ENCODE data around the gene HDAC1. TPM values are rescaled to one million over a fixed set of nuclear protein-coding genes. Genes with fewer than 3 reads are reported as not detected.

Gene HDAC1
- 93.5 and 109 TPM in 2 replicates for total RNA-seq (2016; rRNA removed; fragmentation: Illumina TruSeq; extraction: Trizol)
- 18.6 and 19.6 TPM in 2 replicates for total RNA-seq (2016; cell fraction: cytosol; rRNA removed; fragmentation: Illumina TruSeq; extraction: Trizol; ENCODE audit: low read depth)
- 97.8 and 111 TPM in 2 replicates for total RNA-seq (2016; cell fraction: insoluble cytoplasmic fraction; rRNA removed; fragmentation: Illumina TruSeq; extraction: Trizol)
- 26.5 and 28.5 TPM in 2 replicates for total RNA-seq (2016; cell fraction: membrane; rRNA removed; fragmentation: Illumina TruSeq; extraction: Trizol)
- total RNA-seq (2016; cell fraction: nucleus; rRNA removed; fragmentation: Illumina TruSeq; extraction: Trizol): 69.7 and 73.3 TPM in 2 replicates
- polyA plus RNA-seq (2011; rRNA removed): 189 and 190 TPM in 2 replicates
- polyA plus RNA-seq (2011; cell fraction: cytosol; rRNA removed): 126 and 169 TPM in 2 replicates
- 278 and 321 TPM in 2 replicates for polyA plus RNA-seq (2011; cell fraction: nucleus; rRNA removed)
- polyA plus RNA-seq (2012): 146 and 207 TPM in 2 replicates
- 9.8 and 9.9 TPM in 2 replicates for polyA plus RNA-seq (2016; cell fraction: cytosol; fragmentation: Illumina TruSeq; extraction: Trizol; ENCODE audit: low read depth)
- 105 and 112 TPM in 2 replicates for polyA plus RNA-seq (2016; cell fraction: insoluble cytoplasmic fraction; fragmentation: Illumina TruSeq; extraction: Trizol; ENCODE audit: low read depth)
- polyA plus RNA-seq (2016; cell fraction: membrane; fragmentation: Illumina TruSeq; extraction: Trizol; ENCODE audit: low read depth): 15.6 and 18.2 TPM in 2 replicates
- polyA plus RNA-seq (2016; cell fraction: nucleus; fragmentation: Illumina TruSeq; extraction: Trizol; ENCODE audit: insufficient read depth, low read depth): 128 and 133 TPM in 2 replicates
- polyA minus RNA-seq (2011; rRNA and poly(A)+ RNA removed; ENCODE audit: low replicate concordance): 165 and 166 TPM in 2 replicates
- polyA minus RNA-seq (2011; cell fraction: cytosol; rRNA and poly(A)+ RNA removed): 54.2 and 56.9 TPM in 2 replicates
- 145 and 189 TPM in 2 replicates for polyA minus RNA-seq (2011; cell fraction: nucleus; rRNA and poly(A)+ RNA removed)
- Bru-seq, nascent RNA: percentile 65 among the genes with signal in this experiment
- percentile 84 among the genes with signal in this experiment for BruChase-seq, experiment 1, labeled RNA remaining after a 6-hour chase
- percentile 76 among the genes with signal in this experiment for BruChase-seq, experiment 2, labeled RNA remaining after a 2-hour chase
- long read RNA-seq, experiment 1, transcript HDAC1-201 (14 exons, 2,124 nt): major isoform, 142 of 182 reads
- long read RNA-seq, experiment 1, partial matches to known transcripts: 27 of 182 reads
- long read RNA-seq, experiment 1, other reads (novel, unspliced or antisense): 11 of 182 reads
- long read RNA-seq, experiment 2, transcript HDAC1-201 (14 exons, 2,124 nt): major isoform, 88 of 149 reads
- long read RNA-seq, experiment 2, partial matches to known transcripts: 49 of 149 reads
- long read RNA-seq, experiment 2, other reads (novel, unspliced or antisense): 10 of 149 reads

DNA sequence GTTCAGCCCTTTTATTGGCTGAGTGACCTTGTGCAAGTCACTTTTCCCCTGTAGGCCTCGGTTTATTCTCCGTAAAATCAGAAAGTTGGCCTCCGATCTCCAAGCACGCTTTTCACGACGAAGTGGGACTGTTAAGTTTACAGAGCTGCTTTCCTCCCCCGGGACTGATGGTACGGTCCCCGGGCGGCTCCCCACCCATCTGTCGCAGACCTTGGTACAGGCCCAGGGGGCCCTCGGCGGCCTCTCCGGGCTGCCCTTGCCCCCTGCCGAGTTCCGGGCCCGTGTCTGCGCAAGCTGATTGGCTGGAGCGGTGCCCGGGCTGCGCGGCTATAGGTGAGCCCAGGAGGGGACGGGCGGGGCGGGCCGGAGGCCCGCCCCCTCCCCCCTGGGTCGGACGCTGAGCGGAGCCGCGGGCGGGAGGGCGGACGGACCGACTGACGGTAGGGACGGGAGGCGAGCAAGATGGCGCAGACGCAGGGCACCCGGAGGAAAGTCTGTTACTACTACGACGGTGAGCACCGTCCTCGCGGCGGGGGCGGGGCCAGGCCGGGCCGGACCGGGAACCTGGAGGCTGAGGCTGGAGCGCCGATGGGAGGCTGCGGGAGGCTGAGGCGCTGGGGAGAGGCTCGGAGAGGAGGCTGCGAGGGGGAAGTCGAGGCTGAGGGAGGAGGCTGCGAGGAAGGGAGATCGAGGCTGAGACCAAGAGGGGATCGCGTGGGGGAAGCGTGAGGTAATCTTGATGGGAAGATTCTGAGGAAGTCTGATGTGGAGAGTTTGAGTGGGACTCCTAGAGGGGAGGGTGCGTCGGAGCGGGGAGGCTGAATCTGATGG is at the start of gene HDAC1:
TSS of gene HDAC1 (plus strand) at position 376 of the 831 bp plus-strand sequence. CDS start at position 463, 87 bp downstream.
- DNase-seq (ENCODE audit: low spot score): peak; percentile 93
- no peaks in the 10 kb centered on the region; a peak in 1 of 5 replicates for H3K27me3 ChIP-seq (ENCODE audit: control insufficient read depth in 1 of 2, insufficient read depth in 2 of 2, low read length in 2 of 2)
- ATAC-seq: peak; percentile 98
- peaks cover 64% of the 10 kb centered on the region for H3K4me1 ChIP-seq (ENCODE audit: insufficient read depth, low read length)
- H3K9me3 ChIP-seq (ENCODE audit: low read length): no peaks in the 10 kb centered on the region
- intact Hi-C loops (cut with micrococcal nuclease; ENCODE audit: unreplicated experiment) (no loop called here), in situ Hi-C loops (cut with HindIII; ENCODE audit: extremely low pct_ligation_motif_present, low pct_unique_long_range_greater_than_20kb) (no loop called here)
- H3K79me2 ChIP-seq (ENCODE audit: insufficient read depth, low read length): peaks cover 44% of the 10 kb centered on the region
- peak within 1 kb of the TSS; percentile 91 for H3K9ac ChIP-seq (ENCODE audit: insufficient read depth, low read depth, low read length)
- H4K20me1 ChIP-seq (ENCODE audit: insufficient read depth, low read length): peaks cover 4% of the 10 kb centered on the region; the same call in 1 of the 2 replicates
- no TSS peak for BruUV-seq (replicated peaks)
- peak within 1 kb of the TSS; percentile 94 to 99 (median 98) for H3K4me3 ChIP-seq (replicated peaks in 1 of 3; ENCODE audit: insufficient read depth in 1 of 3, low read depth in 2 of 3, low read length in 3 of 3)
- H2AFZ ChIP-seq (ENCODE audit: low read length): peak within 1 kb of the TSS; percentile 72
- ChIA-PET CTCF (ENCODE audit: low intra/inter-chr PET ratio, low total read pairs) (no interaction called here), POLR2A (interaction anchor here (0.6 to 4.2 kb wide), 30 partner anchors 9 to 278 kb away, joined by 3 to 48 read pairs (median 4); partner anchors contain the start of genes BSDC1, EIF3I, FAM167B and KHDRBS1)
- WGBS (ENCODE audit: low lambda C conversion rate): under 1% methylated on average over 39 of the region's 67 CpGs
- FAIRE-seq: peak; percentile 82
- H3K36me3 ChIP-seq (replicated peaks in 1 of 2; ENCODE audit: control insufficient read depth in 1 of 2, insufficient read depth in 2 of 2, low read length in 2 of 2): peaks cover 0 to 9% of the 10 kb centered on the region in 2 experiments; a peak in 2 of 5 replicates
- H3K27ac ChIP-seq (ENCODE audit: extremely low read length, insufficient read depth, low read length): peak within 1 kb of the TSS; percentile 67
- peak within 1 kb of the TSS; percentile 83 for H3K4me2 ChIP-seq (ENCODE audit: low read depth, low read length)
- peak; percentile 85 for TF ChIP-seq ASH2L (IDR thresholded peaks at IDR 0.05; ENCODE audit: insufficient read length, low read depth, low read length)
- TF ChIP-seq SOX5 (CRISPR knock-in tag; IDR thresholded peaks at IDR 0.05; ENCODE audit: borderline replicate concordance): peak; percentile 5; the same call in 1 of the 2 replicates
- TF ChIP-seq PCBP1 (IDR thresholded peaks at IDR 0.05; ENCODE audit: borderline replicate concordance, low read depth, low read length): peak; percentile 67; the same call in 1 of the 2 replicates
- TF ChIP-seq ADNP (CRISPR knock-in tag; IDR thresholded peaks at IDR 0.05): peak; percentile 60; the same call in 1 of the 2 replicates
- no peak for TF ChIP-seq FOXA1 (IDR thresholded peaks at IDR 0.05)
- TF ChIP-seq FOXA1 (CRISPR knock-in tag; IDR thresholded peaks at IDR 0.05): peak; percentile 4; the same call in 1 of the 2 replicates
- TF ChIP-seq PATZ1 (CRISPR knock-in tag; IDR thresholded peaks at IDR 0.05): peak; percentile 84
- 0 out of 2 replicates have a peak, but pooled peaks have one; percentile 51 for TF ChIP-seq ZNF672 (CRISPR knock-in tag; IDR thresholded peaks at IDR 0.05)
- TF ChIP-seq MAX (IDR thresholded peaks at IDR 0.05): peak; percentile 86
- TF ChIP-seq, protein P1, sequence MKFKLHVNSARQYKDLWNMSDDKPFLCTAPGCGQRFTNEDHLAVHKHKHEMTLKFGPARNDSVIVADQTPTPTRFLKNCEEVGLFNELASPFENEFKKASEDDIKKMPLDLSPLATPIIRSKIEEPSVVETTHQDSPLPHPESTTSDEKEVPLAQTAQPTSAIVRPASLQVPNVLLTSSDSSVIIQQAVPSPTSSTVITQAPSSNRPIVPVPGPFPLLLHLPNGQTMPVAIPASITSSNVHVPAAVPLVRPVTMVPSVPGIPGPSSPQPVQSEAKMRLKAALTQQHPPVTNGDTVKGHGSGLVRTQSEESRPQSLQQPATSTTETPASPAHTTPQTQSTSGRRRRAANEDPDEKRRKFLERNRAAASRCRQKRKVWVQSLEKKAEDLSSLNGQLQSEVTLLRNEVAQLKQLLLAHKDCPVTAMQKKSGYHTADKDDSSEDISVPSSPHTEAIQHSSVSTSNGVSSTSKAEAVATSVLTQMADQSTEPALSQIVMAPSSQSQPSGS (CRISPR knock-in tag; IDR thresholded peaks at IDR 0.05): 0 out of 2 replicates have a peak, but pooled peaks have one; percentile 12
- no peak for TF ChIP-seq TCF7 (IDR thresholded peaks at IDR 0.05; ENCODE audit: low read depth)
- TF ChIP-seq FOXA3 (CRISPR knock-in tag; IDR thresholded peaks at IDR 0.05): peak; percentile 50
- peak; percentile 82; the same call in 1 of the 2 replicates for TF ChIP-seq ZNF605 (CRISPR knock-in tag; IDR thresholded peaks at IDR 0.05)
- TF ChIP-seq PAF1 (CRISPR knock-in tag; IDR thresholded peaks at IDR 0.05): no peak

Measured in HepG2 (cell line).